HepG2 (cell line): ENCODE data around the gene EEIG1. TPM values are rescaled to one million over a fixed set of nuclear protein-coding genes. Genes with fewer than 3 reads are reported as not detected.

Experiments used
- CBX5 ChIP-seq: sonication (generic); formaldehyde crosslinking; IDR thresholded peaks from 2 replicates; pipeline ENCODE4 v1.4.0; 2020; ENCODE audit warnings: missing genetic modification reagents, borderline replicate concordance
- GTF3A ChIP-seq: sonication (generic); formaldehyde crosslinking; conservative IDR thresholded peaks from 2 replicates; pipeline ENCODE4 v1.4.0; 2020; ENCODE audit warnings: mild to moderate bottlenecking, missing genetic modification reagents
- MXI1 ChIP-seq: IDR thresholded peaks from 3 replicates; pipeline ENCODE4 v1.6.1; 2012; ENCODE audit warnings: low read depth, low read length, inconsistent platforms, borderline replicate concordance
- NRL ChIP-seq: sonication (generic); formaldehyde crosslinking; IDR thresholded peaks from 2 replicates; pipeline ENCODE4 v1.5.0; 2020; ENCODE audit warnings: missing genetic modification reagents, mild to moderate bottlenecking, moderate library complexity, borderline replicate concordance
- SMAD3 ChIP-seq: sonication (generic); formaldehyde crosslinking; IDR thresholded peaks from 2 replicates; pipeline ENCODE4 v1.4.0; 2020; ENCODE audit warnings: missing genetic modification reagents
- SNAI1 ChIP-seq: sonication (generic); formaldehyde crosslinking; IDR thresholded peaks from 2 replicates; pipeline ENCODE4 v1.5.0; 2020; ENCODE audit warnings: mild to moderate bottlenecking, missing genetic modification reagents, borderline replicate concordance
- ZNF614 ChIP-seq: IDR thresholded peaks from 2 replicates; pipeline ENCODE4 v1.6.1; 2018; ENCODE audit warnings: missing biosample characterization, missing genetic modification reagents, inconsistent platforms, borderline replicate concordance
- polyA plus RNA-seq, 8 experiments: library from polyadenylated mRNA; depleted of rRNA in 3 of 8; stranded (reverse) in 7 of 8; unstranded in 1 of 8; fragments of >200 nt; fragmentation: Illumina TruSeq in 4 of 8; extraction: Trizol in 4 of 8; gene quantifications; 2 replicates each; pipeline versions ENCODE4 v1.2.1 to v1.2.3, GENCODE V29; 2011 to 2016; ENCODE audit warnings: low read depth in 4 of 8, missing spikeins in 1 of 8, mixed read lengths in 1 of 8; ENCODE audit not compliant: insufficient read depth in 1 of 8
- total RNA-seq, 5 experiments: library from RNA; depleted of rRNA; stranded (reverse); fragments of >200 nt; fragmentation: Illumina TruSeq; extraction: Trizol; gene quantifications; 2 replicates each; pipeline ENCODE4 v1.2.3, GENCODE V29; 2016; ENCODE audit warnings: low read depth in 1 of 5
- TF ChIP-seq, protein P1 (sequence below): sonication (generic); formaldehyde crosslinking; conservative IDR thresholded peaks from 2 replicates; pipeline ENCODE4 v1.4.0; 2020; ENCODE audit warnings: mild to moderate bottlenecking, missing genetic modification reagents, moderate library complexity
- TF ChIP-seq, protein P2 (sequence below): sonication (generic); formaldehyde crosslinking; IDR thresholded peaks from 2 replicates; pipeline ENCODE4 v1.4.0; 2020; ENCODE audit warnings: missing genetic modification reagents, borderline replicate concordance
- TF ChIP-seq, protein P3 (sequence below): sonication (generic); formaldehyde crosslinking; IDR thresholded peaks from 2 replicates; pipeline ENCODE4 v1.4.0; 2020; ENCODE audit warnings: missing genetic modification reagents
- TF ChIP-seq, protein P4 (sequence below): sonication (generic); formaldehyde crosslinking; IDR thresholded peaks from 2 replicates; pipeline ENCODE4 v1.5.1; 2020; ENCODE audit warnings: mild to moderate bottlenecking, missing genetic modification reagents, borderline replicate concordance
- TF ChIP-seq, protein P5 (sequence below): IDR thresholded peaks from 2 replicates; pipeline ENCODE4 v1.6.1; 2016; ENCODE audit warnings: low read depth

Gene EEIG1
- total and polyA plus RNA-seq, 2 of the 13 experiments (the other 11 are each of a cell fraction or from before 2014, with no cell fraction given) = 16.6 to 25.2 TPM

DNA sequence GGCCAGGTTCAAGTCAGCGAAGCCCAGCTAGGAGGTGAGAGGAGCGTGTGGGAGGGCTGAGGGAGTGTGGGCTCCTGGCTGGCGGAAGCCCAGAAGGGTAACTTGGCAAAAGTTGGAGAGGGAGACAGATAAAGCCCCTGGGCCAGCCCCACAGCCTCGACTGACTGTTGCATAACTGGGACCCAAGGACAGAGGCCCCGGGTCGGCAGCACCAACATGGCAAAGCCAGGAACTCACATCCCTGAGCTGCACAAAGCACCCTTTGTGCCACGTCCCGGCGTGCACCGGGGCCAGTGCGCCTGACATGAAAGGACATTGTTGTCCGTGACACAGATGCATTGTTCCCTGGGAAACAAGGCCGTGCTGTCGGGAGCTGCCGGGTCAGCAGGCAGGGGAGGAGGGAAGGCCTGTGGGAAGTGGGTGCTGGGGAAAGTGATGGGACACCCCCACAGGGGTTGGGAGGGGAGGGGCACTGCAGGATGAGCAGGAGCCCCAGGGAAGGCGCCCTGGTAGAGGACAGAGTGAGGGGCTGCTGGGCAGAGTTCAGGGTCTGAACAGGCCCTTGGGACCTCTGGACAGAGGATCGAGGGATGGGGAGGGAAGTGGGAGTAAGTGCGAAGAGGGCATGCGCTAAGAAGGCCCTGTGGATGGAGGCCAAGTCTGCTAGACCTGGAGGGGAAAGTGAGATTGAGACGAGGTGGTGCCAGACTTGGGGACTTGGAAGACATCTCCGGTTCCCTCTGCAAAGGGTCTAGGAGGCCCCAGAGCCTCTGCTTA lies 30.1 kb downstream of the EEIG1 start (continued):
- TF ChIP-seq, protein P1, sequence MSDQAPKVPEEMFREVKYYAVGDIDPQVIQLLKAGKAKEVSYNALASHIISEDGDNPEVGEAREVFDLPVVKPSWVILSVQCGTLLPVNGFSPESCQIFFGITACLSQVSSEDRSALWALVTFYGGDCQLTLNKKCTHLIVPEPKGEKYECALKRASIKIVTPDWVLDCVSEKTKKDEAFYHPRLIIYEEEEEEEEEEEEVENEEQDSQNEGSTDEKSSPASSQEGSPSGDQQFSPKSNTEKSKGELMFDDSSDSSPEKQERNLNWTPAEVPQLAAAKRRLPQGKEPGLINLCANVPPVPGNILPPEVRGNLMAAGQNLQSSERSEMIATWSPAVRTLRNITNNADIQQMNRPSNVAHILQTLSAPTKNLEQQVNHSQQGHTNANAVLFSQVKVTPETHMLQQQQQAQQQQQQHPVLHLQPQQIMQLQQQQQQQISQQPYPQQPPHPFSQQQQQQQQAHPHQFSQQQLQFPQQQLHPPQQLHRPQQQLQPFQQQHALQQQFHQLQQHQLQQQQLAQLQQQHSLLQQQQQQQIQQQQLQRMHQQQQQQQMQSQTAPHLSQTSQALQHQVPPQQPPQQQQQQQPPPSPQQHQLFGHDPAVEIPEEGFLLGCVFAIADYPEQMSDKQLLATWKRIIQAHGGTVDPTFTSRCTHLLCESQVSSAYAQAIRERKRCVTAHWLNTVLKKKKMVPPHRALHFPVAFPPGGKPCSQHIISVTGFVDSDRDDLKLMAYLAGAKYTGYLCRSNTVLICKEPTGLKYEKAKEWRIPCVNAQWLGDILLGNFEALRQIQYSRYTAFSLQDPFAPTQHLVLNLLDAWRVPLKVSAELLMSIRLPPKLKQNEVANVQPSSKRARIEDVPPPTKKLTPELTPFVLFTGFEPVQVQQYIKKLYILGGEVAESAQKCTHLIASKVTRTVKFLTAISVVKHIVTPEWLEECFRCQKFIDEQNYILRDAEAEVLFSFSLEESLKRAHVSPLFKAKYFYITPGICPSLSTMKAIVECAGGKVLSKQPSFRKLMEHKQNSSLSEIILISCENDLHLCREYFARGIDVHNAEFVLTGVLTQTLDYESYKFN = peak; percentile 95
- TF ChIP-seq, protein P2, sequence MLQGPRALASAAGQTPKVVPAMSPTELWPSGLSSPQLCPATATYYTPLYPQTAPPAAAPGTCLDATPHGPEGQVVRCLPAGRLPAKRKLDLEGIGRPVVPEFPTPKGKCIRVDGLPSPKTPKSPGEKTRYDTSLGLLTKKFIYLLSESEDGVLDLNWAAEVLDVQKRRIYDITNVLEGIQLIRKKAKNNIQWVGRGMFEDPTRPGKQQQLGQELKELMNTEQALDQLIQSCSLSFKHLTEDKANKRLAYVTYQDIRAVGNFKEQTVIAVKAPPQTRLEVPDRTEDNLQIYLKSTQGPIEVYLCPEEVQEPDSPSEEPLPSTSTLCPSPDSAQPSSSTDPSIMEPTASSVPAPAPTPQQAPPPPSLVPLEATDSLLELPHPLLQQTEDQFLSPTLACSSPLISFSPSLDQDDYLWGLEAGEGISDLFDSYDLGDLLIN (CRISPR knock-in tag) = no peak
- peak; percentile 93 for TF ChIP-seq SMAD3 (CRISPR knock-in tag)
- TF ChIP-seq ZNF614 (CRISPR knock-in tag) = peak; percentile 92
- TF ChIP-seq, protein P3, sequence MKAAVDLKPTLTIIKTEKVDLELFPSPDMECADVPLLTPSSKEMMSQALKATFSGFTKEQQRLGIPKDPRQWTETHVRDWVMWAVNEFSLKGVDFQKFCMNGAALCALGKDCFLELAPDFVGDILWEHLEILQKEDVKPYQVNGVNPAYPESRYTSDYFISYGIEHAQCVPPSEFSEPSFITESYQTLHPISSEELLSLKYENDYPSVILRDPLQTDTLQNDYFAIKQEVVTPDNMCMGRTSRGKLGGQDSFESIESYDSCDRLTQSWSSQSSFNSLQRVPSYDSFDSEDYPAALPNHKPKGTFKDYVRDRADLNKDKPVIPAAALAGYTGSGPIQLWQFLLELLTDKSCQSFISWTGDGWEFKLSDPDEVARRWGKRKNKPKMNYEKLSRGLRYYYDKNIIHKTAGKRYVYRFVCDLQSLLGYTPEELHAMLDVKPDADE (CRISPR knock-in tag) = no peak
- TF ChIP-seq, protein P4, sequence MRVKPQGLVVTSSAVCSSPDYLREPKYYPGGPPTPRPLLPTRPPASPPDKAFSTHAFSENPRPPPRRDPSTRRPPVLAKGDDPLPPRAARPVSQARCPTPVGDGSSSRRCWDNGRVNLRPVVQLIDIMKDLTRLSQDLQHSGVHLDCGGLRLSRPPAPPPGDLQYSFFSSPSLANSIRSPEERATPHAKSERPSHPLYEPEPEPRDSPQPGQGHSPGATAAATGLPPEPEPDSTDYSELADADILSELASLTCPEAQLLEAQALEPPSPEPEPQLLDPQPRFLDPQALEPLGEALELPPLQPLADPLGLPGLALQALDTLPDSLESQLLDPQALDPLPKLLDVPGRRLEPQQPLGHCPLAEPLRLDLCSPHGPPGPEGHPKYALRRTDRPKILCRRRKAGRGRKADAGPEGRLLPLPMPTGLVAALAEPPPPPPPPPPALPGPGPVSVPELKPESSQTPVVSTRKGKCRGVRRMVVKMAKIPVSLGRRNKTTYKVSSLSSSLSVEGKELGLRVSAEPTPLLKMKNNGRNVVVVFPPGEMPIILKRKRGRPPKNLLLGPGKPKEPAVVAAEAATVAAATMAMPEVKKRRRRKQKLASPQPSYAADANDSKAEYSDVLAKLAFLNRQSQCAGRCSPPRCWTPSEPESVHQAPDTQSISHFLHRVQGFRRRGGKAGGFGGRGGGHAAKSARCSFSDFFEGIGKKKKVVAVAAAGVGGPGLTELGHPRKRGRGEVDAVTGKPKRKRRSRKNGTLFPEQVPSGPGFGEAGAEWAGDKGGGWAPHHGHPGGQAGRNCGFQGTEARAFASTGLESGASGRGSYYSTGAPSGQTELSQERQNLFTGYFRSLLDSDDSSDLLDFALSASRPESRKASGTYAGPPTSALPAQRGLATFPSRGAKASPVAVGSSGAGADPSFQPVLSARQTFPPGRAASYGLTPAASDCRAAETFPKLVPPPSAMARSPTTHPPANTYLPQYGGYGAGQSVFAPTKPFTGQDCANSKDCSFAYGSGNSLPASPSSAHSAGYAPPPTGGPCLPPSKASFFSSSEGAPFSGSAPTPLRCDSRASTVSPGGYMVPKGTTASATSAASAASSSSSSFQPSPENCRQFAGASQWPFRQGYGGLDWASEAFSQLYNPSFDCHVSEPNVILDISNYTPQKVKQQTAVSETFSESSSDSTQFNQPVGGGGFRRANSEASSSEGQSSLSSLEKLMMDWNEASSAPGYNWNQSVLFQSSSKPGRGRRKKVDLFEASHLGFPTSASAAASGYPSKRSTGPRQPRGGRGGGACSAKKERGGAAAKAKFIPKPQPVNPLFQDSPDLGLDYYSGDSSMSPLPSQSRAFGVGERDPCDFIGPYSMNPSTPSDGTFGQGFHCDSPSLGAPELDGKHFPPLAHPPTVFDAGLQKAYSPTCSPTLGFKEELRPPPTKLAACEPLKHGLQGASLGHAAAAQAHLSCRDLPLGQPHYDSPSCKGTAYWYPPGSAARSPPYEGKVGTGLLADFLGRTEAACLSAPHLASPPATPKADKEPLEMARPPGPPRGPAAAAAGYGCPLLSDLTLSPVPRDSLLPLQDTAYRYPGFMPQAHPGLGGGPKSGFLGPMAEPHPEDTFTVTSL = peak; percentile 73; the same call in 1 of the 2 replicates
- peak; percentile 94 for TF ChIP-seq NRL (CRISPR knock-in tag)
- peak; percentile 66; the same call in 1 of the 2 replicates for TF ChIP-seq GTF3A (CRISPR knock-in tag)
- TF ChIP-seq CBX5 (CRISPR knock-in tag) = peak; percentile 32; the same call in 1 of the 2 replicates
- TF ChIP-seq SNAI1 (CRISPR knock-in tag) = peak; percentile 34; the same call in 1 of the 2 replicates
- TF ChIP-seq, protein P5, sequence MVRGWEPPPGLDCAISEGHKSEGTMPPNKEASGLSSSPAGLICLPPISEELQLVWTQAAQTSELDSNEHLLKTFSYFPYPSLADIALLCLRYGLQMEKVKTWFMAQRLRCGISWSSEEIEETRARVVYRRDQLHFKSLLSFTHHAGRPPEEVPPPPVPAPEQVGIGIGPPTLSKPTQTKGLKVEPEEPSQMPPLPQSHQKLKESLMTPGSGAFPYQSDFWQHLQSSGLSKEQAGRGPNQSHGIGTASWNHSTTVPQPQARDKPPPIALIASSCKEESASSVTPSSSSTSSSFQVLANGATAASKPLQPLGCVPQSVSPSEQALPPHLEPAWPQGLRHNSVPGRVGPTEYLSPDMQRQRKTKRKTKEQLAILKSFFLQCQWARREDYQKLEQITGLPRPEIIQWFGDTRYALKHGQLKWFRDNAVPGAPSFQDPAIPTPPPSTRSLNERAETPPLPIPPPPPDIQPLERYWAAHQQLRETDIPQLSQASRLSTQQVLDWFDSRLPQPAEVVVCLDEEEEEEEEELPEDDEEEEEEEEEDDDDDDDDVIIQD = no peak
- TF ChIP-seq MXI1 = peak; percentile 81; the same call in 1 of the 3 replicates
